Thyroid gland (tissue), 4 donors: Measurements from ENCODE around the gene TMEM132C. TPM values are rescaled to one million over a fixed set of nuclear protein-coding genes. Genes with fewer than 3 reads are reported as not detected.

Experiments used
- DNase-seq, 2 donors: peaks; one replicate each; pipeline ENCODE4 v3.0.0-alpha.2; 2019
- H3K27ac ChIP-seq, 3 donors: fragments of 200-600 bp; sonication (generic); 1 replicate in 2 of 3; 2 replicates in 1 of 3; pipeline ENCODE4 v1.5.1; 2016 to 2019; ENCODE audit warnings: mild to moderate bottlenecking in 1 of 3, moderate library complexity in 1 of 3
- H3K27me3 ChIP-seq: fragments of 200-600 bp; sonication (generic); one replicate; pipeline ENCODE4 v1.5.1; 2019
- H3K36me3 ChIP-seq, 2 donors: fragments of 200-600 bp; sonication (generic); one replicate each; pipeline ENCODE4 v1.5.1; 2016 to 2019
- H3K4me1 ChIP-seq, 2 donors: fragments of 200-600 bp; sonication (generic); one replicate each; pipeline ENCODE4 v1.5.1; 2017 to 2019
- H3K4me3 ChIP-seq, 3 donors: fragments of 200-600 bp; sonication (generic); replicated peaks in 1 of 3; 1 replicate in 2 of 3; 2 replicates in 1 of 3; pipeline ENCODE4 v1.5.1; 2016; ENCODE audit warnings: mild to moderate bottlenecking in 1 of 3
- H3K9me3 ChIP-seq: fragments of 200-600 bp; sonication (generic); one replicate; pipeline ENCODE4 v1.5.1; 2017
- CTCF ChIP-seq, 6 experiments: fragments of 200-600 bp in 3 of 6; fragments of 450-650 bp in 3 of 6; sonication (generic) in 3 of 6; IDR thresholded peaks; one replicate each; pipeline ENCODE4 v1.5.1; 2016 to 2019; ENCODE audit warnings: antibody characterized with exemption in 6 of 6, mild to moderate bottlenecking in 2 of 6, inconsistent platforms in 1 of 6, moderate library complexity in 1 of 6
- POLR2A ChIP-seq, 2 donors: fragments of 450-650 bp; IDR thresholded peaks; one replicate each; pipeline ENCODE4 v1.6.1; 2017; ENCODE audit warnings: antibody characterized with exemption in 2 of 2, mild to moderate bottlenecking in 2 of 2, moderate library complexity in 1 of 2
- WGBS, 2 donors: methylation state at CpG; one replicate each; pipeline ENCODE4 v1.1.5; 2017; 5-methylcytosine and 5-hydroxymethylcytosine counted together
- intact Hi-C: fragments of 100-400 bp; cut with DNase I; formaldehyde crosslinking; loops from one replicate; pipeline ENCODE4 v1.15.1; 2023
- total RNA-seq, 4 donors: library from RNA; depleted of rRNA; stranded (reverse); fragments of >200 nt; gene quantifications; one replicate each; pipeline ENCODE4 v1.2.3, GENCODE V29; 2016

The TMEM132C gene
- total RNA-seq, 4 donors from 2014 or later: 0.27 to 2.5 (median 1.0) TPM

- no peaks in the 10 kb centered on the region for H3K9me3 ChIP-seq
- intact Hi-C loops: no loop called here
- no peak overlapping the region for H3K4me3 ChIP-seq
- H3K27ac ChIP-seq: no peak overlapping the region
- DNase-seq: no peak
- H3K27me3 ChIP-seq: no peaks in the 10 kb centered on the region
- no peak for TF ChIP-seq CTCF (IDR thresholded peaks at IDR 0.05)
- TF ChIP-seq POLR2A (IDR thresholded peaks at IDR 0.05): no peak
- no peaks in the 10 kb centered on the region for H3K36me3 ChIP-seq
- WGBS, 2 donors: 84 to 88% methylated on average over 5 of the region's 5 CpGs
- H3K4me1 ChIP-seq: no peaks in the 10 kb centered on the region
These were observed 172.8 kb downstream of the TMEM132C start for GRCh38 chr12:128439796-128440195.

- DNase-seq: no peak
- Histone ChIP-seq H3K27ac (no peak overlapping the region), H3K36me3 (no peaks in the 10 kb centered on the region), H3K27me3 (no peaks in the 10 kb centered on the region), H3K9me3 (no peaks in the 10 kb centered on the region), H3K4me1 (no peaks in the 10 kb centered on the region), H3K4me3 (no peak overlapping the region)
- 77 to 81% methylated on average over 2 of the region's 2 CpGs for WGBS, 2 donors
- intact Hi-C loops: no loop called here
- TF ChIP-seq POLR2A (IDR thresholded peaks at IDR 0.05): no peak
- no peak for TF ChIP-seq CTCF (IDR thresholded peaks at IDR 0.05)
These were observed 175.1 kb downstream of the TMEM132C start for GRCh38 chr12:128442096-128442495.

- 37 to 40% methylated on average over 12 of the region's 12 CpGs for WGBS, 2 donors
- Histone ChIP-seq H3K27ac (no peak overlapping the region), H3K9me3 (no peaks in the 10 kb centered on the region), H3K4me1 (no peaks in the 10 kb centered on the region), H3K27me3 (no peaks in the 10 kb centered on the region), H3K36me3 (no peaks in the 10 kb centered on the region), H3K4me3 (no peak overlapping the region)
- no peak for DNase-seq
- no peak for TF ChIP-seq POLR2A (IDR thresholded peaks at IDR 0.05)
- intact Hi-C loops: no loop called here
These were observed 177.6 kb downstream of the TMEM132C start for GRCh38 chr12:128444598-128444997.

- no peaks in the 10 kb centered on the region for H3K9me3 ChIP-seq
- intact Hi-C loops: no loop called here
- H3K27ac ChIP-seq: no peak overlapping the region
- no peaks in the 10 kb centered on the region for H3K4me1 ChIP-seq
- no peak overlapping the region for H3K4me3 ChIP-seq
- WGBS, 2 donors: 30 to 40% methylated on average over 13 of the region's 13 CpGs
- H3K36me3 ChIP-seq: no peaks in the 10 kb centered on the region
- no peaks in the 10 kb centered on the region for H3K27me3 ChIP-seq
- DNase-seq: no peak
- TF ChIP-seq POLR2A (IDR thresholded peaks at IDR 0.05) (no peak), CTCF (IDR thresholded peaks at IDR 0.05) (no peak)
These were observed 178.6 kb downstream of the TMEM132C start for GRCh38 chr12:128445415-128446127.

- TF ChIP-seq POLR2A (IDR thresholded peaks at IDR 0.05) (no peak), CTCF (IDR thresholded peaks at IDR 0.05) (no peak)
- 59 to 71% methylated on average over 7 of the region's 7 CpGs for WGBS, 2 donors
- H3K9me3 ChIP-seq: no peaks in the 10 kb centered on the region
These were observed 182.3 kb downstream of the TMEM132C start for GRCh38 chr12:128449146-128449894.

More at GRCh38 chr12:128449146-128449894, 182.3 kb downstream of the TMEM132C start:
- DNase-seq: no peak
- Histone ChIP-seq H3K4me1 (no peaks in the 10 kb centered on the region), H3K27ac (no peak overlapping the region), H3K4me3 (no peak overlapping the region), H3K36me3 (no peaks in the 10 kb centered on the region), H3K27me3 (no peaks in the 10 kb centered on the region)
- intact Hi-C loops: no loop called here
